ENCODE data around the gene FRMD3. TPM values are rescaled to one million over a fixed set of nuclear protein-coding genes. Genes with fewer than 3 reads are reported as not detected.

FRMD3 gene
- total RNA-seq, 4 donors from 2014 or later, result 7.9 to 13.4 (median 11.8) TPM

- no peak for DNase-seq (ENCODE audit: extremely low spot score)
- H3K4me3 ChIP-seq, result peak overlapping the region; percentile 51 to 69 (median 62)
- intact Hi-C loops (cut with DNase I), result no loop called here
- no peaks in the 10 kb centered on the region for H3K36me3 ChIP-seq
- TF ChIP-seq EP300 (IDR thresholded peaks at IDR 0.05), result no peak
- TF ChIP-seq, protein P1, sequence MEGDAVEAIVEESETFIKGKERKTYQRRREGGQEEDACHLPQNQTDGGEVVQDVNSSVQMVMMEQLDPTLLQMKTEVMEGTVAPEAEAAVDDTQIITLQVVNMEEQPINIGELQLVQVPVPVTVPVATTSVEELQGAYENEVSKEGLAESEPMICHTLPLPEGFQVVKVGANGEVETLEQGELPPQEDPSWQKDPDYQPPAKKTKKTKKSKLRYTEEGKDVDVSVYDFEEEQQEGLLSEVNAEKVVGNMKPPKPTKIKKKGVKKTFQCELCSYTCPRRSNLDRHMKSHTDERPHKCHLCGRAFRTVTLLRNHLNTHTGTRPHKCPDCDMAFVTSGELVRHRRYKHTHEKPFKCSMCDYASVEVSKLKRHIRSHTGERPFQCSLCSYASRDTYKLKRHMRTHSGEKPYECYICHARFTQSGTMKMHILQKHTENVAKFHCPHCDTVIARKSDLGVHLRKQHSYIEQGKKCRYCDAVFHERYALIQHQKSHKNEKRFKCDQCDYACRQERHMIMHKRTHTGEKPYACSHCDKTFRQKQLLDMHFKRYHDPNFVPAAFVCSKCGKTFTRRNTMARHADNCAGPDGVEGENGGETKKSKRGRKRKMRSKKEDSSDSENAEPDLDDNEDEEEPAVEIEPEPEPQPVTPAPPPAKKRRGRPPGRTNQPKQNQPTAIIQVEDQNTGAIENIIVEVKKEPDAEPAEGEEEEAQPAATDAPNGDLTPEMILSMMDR (IDR thresholded peaks at IDR 0.05), result no peak
- no peak for TF ChIP-seq POLR2A (IDR thresholded peaks at IDR 0.05; ENCODE audit: low read depth)
- no peak for TF ChIP-seq POLR2AphosphoS5 (IDR thresholded peaks at IDR 0.05)
- no peaks in the 10 kb centered on the region for H3K9me3 ChIP-seq
- 66% methylated on average over 12 of the region's 12 CpGs for WGBS
- no peaks in the 10 kb centered on the region for H3K27me3 ChIP-seq
- peaks cover 11 to 17% (median 15%) of the 10 kb centered on the region in 4 donors for H3K4me1 ChIP-seq
- H3K27ac ChIP-seq (replicated peaks in 1 of 4), result peak overlapping the region; percentile 55 to 68 (median 58)
Measured at GRCh38 chr9:83219924-83220438, 318.2 kb downstream of the FRMD3 start.

DNA sequence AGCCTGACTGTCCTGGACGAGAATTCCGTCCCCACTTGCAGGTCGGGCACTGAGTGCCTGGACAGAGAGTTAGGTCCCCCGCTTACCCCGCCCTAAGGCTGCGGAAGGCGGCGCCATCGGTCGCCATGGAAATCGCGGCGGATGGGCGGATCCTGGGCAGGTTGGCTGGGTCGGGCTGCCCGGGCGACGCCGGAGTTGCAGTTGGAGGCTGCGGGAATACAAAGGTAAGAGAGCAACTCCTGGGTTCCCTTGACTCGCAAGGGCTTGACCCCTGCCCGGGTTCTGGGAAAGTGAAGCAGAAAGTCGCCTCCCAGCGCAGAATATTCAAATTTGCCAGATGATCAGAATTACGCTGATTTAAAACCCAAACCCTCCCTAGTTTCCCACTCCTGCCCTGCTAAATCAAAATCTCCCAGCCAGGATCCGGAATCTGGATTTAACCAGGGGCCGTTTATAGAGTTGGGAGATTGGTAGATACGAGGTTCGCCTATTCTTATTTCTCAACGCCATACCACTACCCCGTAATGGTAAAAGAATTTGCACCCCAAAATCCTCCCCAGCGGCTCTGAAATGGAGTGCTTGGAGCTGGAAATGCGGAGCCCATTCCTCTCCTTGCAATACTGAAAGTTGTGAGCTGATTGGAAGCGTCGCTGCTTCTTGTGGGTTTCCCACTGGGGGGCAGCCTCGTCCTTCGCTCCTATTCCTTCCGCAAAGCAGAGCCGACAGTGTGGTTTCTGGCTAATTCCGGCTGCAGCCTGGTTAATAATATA, 318.9 kb downstream of the FRMD3 start:
- no peak for TF ChIP-seq POLR2A (IDR thresholded peaks at IDR 0.05; ENCODE audit: low read depth)
- peak in 1 of 2 donors; percentile 6 for TF ChIP-seq POLR2AphosphoS5 (IDR thresholded peaks at IDR 0.05)
- no peak for TF ChIP-seq EP300 (IDR thresholded peaks at IDR 0.05)
- TF ChIP-seq, protein P1 (IDR thresholded peaks at IDR 0.05), result peak; percentile 17 to 23 (median 23)
- intact Hi-C loops (cut with DNase I), result no loop called here

DNA sequence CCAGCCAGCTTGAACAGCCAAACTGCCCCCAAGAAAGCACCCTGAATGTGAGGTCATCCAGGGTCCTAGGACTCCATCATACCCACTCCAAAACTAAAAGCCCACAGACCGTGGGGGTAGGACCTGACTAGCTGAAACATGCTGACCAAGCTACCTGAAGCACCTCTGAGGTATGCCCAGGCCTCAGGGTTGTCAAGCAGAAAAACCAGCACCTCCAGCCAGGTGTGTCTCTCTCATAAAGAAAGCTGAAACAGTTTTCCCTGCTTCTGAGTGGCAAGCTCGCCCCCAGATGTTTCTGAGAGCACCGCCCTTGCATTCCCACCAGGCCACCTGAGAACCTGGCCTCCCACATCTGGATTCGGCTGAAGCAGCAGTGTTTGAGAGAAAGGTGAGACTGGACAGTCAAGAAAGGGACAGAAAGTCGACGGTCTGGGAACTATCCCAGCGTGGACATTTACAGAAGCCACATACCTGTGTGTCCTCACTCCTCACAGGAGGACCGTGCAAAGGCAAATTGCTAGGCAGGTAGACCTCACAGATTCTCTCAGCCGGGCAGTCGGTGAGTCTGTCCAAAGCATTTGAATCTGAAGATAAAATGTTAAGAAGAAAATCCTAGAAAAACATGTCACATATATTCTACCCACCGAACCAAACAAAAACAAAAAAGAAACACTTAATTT, 319.6 kb downstream of the FRMD3 start:
- WGBS, result 78% methylated on average over 10 of the region's 11 CpGs
- DNase-seq (ENCODE audit: extremely low spot score), result no peak
- Histone ChIP-seq H3K4me3 (peak overlapping the region; percentile 51 to 69 (median 62)), H3K36me3 (no peaks in the 10 kb centered on the region), H3K27ac (replicated peaks in 1 of 4) (no peak overlapping the region), H3K9me3 (no peaks in the 10 kb centered on the region), H3K27me3 (no peaks in the 10 kb centered on the region), H3K4me1 (peaks cover 11 to 17% (median 15%) of the 10 kb centered on the region in 4 donors)
- TF ChIP-seq, protein P1 (IDR thresholded peaks at IDR 0.05), result no peak
- TF ChIP-seq EP300 (IDR thresholded peaks at IDR 0.05), result no peak
- no peak for TF ChIP-seq POLR2AphosphoS5 (IDR thresholded peaks at IDR 0.05)
- no peak for TF ChIP-seq POLR2A (IDR thresholded peaks at IDR 0.05; ENCODE audit: low read depth)
- intact Hi-C loops (cut with DNase I), result no loop called here

More for the DNA sequence above, 318.9 kb downstream of the FRMD3 start:
- H3K4me1 ChIP-seq, result peaks cover 11 to 17% (median 15%) of the 10 kb centered on the region in 4 donors
- peak overlapping the region; percentile 51 to 69 (median 62) for H3K4me3 ChIP-seq
- H3K27me3 ChIP-seq, result no peaks in the 10 kb centered on the region
- no peaks in the 10 kb centered on the region for H3K9me3 ChIP-seq
- no peak for DNase-seq (ENCODE audit: extremely low spot score)
- 14% methylated on average over 39 of the region's 40 CpGs for WGBS
- peak overlapping the region; percentile 55 to 68 (median 58) for H3K27ac ChIP-seq (replicated peaks in 1 of 4)
- H3K36me3 ChIP-seq, result no peaks in the 10 kb centered on the region

GRCh38 chr9:83209188-83209731, 328.9 kb downstream of the FRMD3 start:
- Histone ChIP-seq H3K4me1 (no peaks in the 10 kb centered on the region), H3K4me3 (no peak overlapping the region), H3K9me3 (no peaks in the 10 kb centered on the region), H3K27ac (replicated peaks in 1 of 4) (no peak overlapping the region), H3K27me3 (no peaks in the 10 kb centered on the region), H3K36me3 (no peaks in the 10 kb centered on the region)
- no peak for DNase-seq (ENCODE audit: extremely low spot score)
- no peak for TF ChIP-seq POLR2AphosphoS5 (IDR thresholded peaks at IDR 0.05)
- no peak for TF ChIP-seq POLR2A (IDR thresholded peaks at IDR 0.05; ENCODE audit: low read depth)
- TF ChIP-seq EP300 (IDR thresholded peaks at IDR 0.05), result no peak
- TF ChIP-seq, protein P1 (IDR thresholded peaks at IDR 0.05), result no peak
- intact Hi-C loops (cut with DNase I), result no loop called here
- WGBS, result 82% methylated on average over 3 of the region's 3 CpGs
